ENCODE data around the gene SLC15A3. TPM values are rescaled to one million over a fixed set of nuclear protein-coding genes. Genes with fewer than 3 reads are reported as not detected.

SLC15A3 gene
- total RNA-seq, 1 experiment from 2014 or later = 6.8 TPM

- H3K4me1 Mint-ChIP-seq (ENCODE audit: low read depth, unreplicated experiment) = peaks cover 30% of the 10 kb centered on the region
- intact Hi-C loops (cut with micrococcal nuclease; ENCODE audit: unreplicated experiment) = no loop called here
- H3K9me3 Mint-ChIP-seq (ENCODE audit: low read depth, unreplicated experiment) = no peaks in the 10 kb centered on the region
- H3K4me3 Mint-ChIP-seq (ENCODE audit: low read depth, unreplicated experiment) = no peak overlapping the region
- DNase-seq = no peak
- TF ChIP-seq CTCF (IDR thresholded peaks at IDR 0.05; ENCODE audit: unreplicated experiment) = no peak
- no peak overlapping the region for H3K27ac Mint-ChIP-seq (ENCODE audit: unreplicated experiment)
- BruUV-seq (replicated peaks) = no TSS peak
- peaks cover 6% of the 10 kb centered on the region for H3K36me3 Mint-ChIP-seq (ENCODE audit: insufficient read depth, unreplicated experiment)
- CTCF ChIA-PET = interaction anchor here (0.6 kb wide), 1 partner anchor 29 kb away, joined by 7 read pairs; no protein-coding TSS in a partner anchor
- H3K27me3 Mint-ChIP-seq (ENCODE audit: unreplicated experiment) = peaks cover 21% of the 10 kb centered on the region
Measured at GRCh38 chr11:60994541-60995080, 42.6 kb upstream of the SLC15A3 start.

GRCh38 chr11:60993615-60994014 is 41.6 kb upstream of the SLC15A3 start:
- no peaks in the 10 kb centered on the region for H3K9me3 Mint-ChIP-seq (ENCODE audit: low read depth, unreplicated experiment)
- H3K4me1 Mint-ChIP-seq (ENCODE audit: low read depth, unreplicated experiment) = peaks cover 30% of the 10 kb centered on the region
- CTCF ChIA-PET = interaction anchor here (0.6 kb wide), 3 partner anchors 18 to 240 kb away, joined by 3 to 7 read pairs (median 4); no protein-coding TSS in a partner anchor
- BruUV-seq (replicated peaks) = no TSS peak
- H3K36me3 Mint-ChIP-seq (ENCODE audit: insufficient read depth, unreplicated experiment) = peaks cover 6% of the 10 kb centered on the region
- H3K27me3 Mint-ChIP-seq (ENCODE audit: unreplicated experiment) = peaks cover 21% of the 10 kb centered on the region
- DNase-seq = no peak
- intact Hi-C loops (cut with micrococcal nuclease; ENCODE audit: unreplicated experiment) = no loop called here
- no peak overlapping the region for H3K27ac Mint-ChIP-seq (ENCODE audit: unreplicated experiment)
- H3K4me3 Mint-ChIP-seq (ENCODE audit: low read depth, unreplicated experiment) = no peak overlapping the region
- no peak for TF ChIP-seq CTCF (IDR thresholded peaks at IDR 0.05; ENCODE audit: unreplicated experiment)

GRCh38 chr11:60992842-60993409 is 41.0 kb upstream of the SLC15A3 start:
- Mint-ChIP-seq H3K27me3 (ENCODE audit: unreplicated experiment) (peaks cover 21% of the 10 kb centered on the region), H3K4me3 (ENCODE audit: low read depth, unreplicated experiment) (no peak overlapping the region), H3K27ac (ENCODE audit: unreplicated experiment) (no peak overlapping the region), H3K36me3 (ENCODE audit: insufficient read depth, unreplicated experiment) (peaks cover 6% of the 10 kb centered on the region), H3K4me1 (ENCODE audit: low read depth, unreplicated experiment) (peaks cover 30% of the 10 kb centered on the region), H3K9me3 (ENCODE audit: low read depth, unreplicated experiment) (no peaks in the 10 kb centered on the region)
- no peak for DNase-seq
- intact Hi-C loops (cut with micrococcal nuclease; ENCODE audit: unreplicated experiment) = no loop called here
- CTCF ChIA-PET = interaction anchor here (0.6 kb wide), 1 partner anchor 239 kb away, joined by 3 read pairs; no protein-coding TSS in a partner anchor
- no peak for TF ChIP-seq CTCF (IDR thresholded peaks at IDR 0.05; ENCODE audit: unreplicated experiment)
- BruUV-seq (replicated peaks) = no TSS peak

- no peak for TF ChIP-seq CTCF (IDR thresholded peaks at IDR 0.05; ENCODE audit: unreplicated experiment)
- peaks cover 21% of the 10 kb centered on the region for H3K27me3 Mint-ChIP-seq (ENCODE audit: unreplicated experiment)
- no peaks in the 10 kb centered on the region for H3K9me3 Mint-ChIP-seq (ENCODE audit: low read depth, unreplicated experiment)
- peaks cover 31% of the 10 kb centered on the region for H3K4me1 Mint-ChIP-seq (ENCODE audit: low read depth, unreplicated experiment)
- H3K27ac Mint-ChIP-seq (ENCODE audit: unreplicated experiment) = no peak overlapping the region
- intact Hi-C loops (cut with micrococcal nuclease; ENCODE audit: unreplicated experiment) = no loop called here
- BruUV-seq (replicated peaks) = no TSS peak
- no peak for DNase-seq
- H3K4me3 Mint-ChIP-seq (ENCODE audit: low read depth, unreplicated experiment) = no peak overlapping the region
- no peaks in the 10 kb centered on the region for H3K36me3 Mint-ChIP-seq (ENCODE audit: insufficient read depth, unreplicated experiment)
- CTCF ChIA-PET = interaction anchor here (0.6 kb wide), 1 partner anchor 16 kb away, joined by 3 read pairs; no protein-coding TSS in a partner anchor
Measured at GRCh38 chr11:60991457-60991856, 39.5 kb upstream of the SLC15A3 start.

All from Calu3 (cell line).